Endodermal cell (in vitro differentiated cells): ENCODE results near the gene TOMM70. TPM values are rescaled to one million over a fixed set of nuclear protein-coding genes. Genes with fewer than 3 reads are reported as not detected.

Experiments
- DNase-seq: peaks from one replicate; pipeline ENCODE4 v3.0.0-alpha.2; 2017
- H3K27ac ChIP-seq: 2 replicates; pipeline ENCODE4 v1.5.1; 2013; ENCODE audit warnings: mild to moderate bottlenecking, low read depth, low read length, moderate library complexity
- H3K27me3 ChIP-seq: 2 replicates; pipeline ENCODE4 v1.6.1; 2013; ENCODE audit warnings: mild to moderate bottlenecking, low read length, moderate library complexity; ENCODE audit not compliant: insufficient read depth, control insufficient read depth, poor library complexity, severe bottlenecking
- H3K36me3 ChIP-seq: 2 replicates; pipeline ENCODE4 v1.7.0; 2013; ENCODE audit warnings: mild to moderate bottlenecking, low read length, moderate library complexity; ENCODE audit not compliant: control insufficient read depth, insufficient read depth
- H3K4me1 ChIP-seq: one replicate; pipeline ENCODE4 v1.7.0; 2013; ENCODE audit warnings: low read length; ENCODE audit not compliant: control insufficient read depth, insufficient read depth
- H3K4me3 ChIP-seq: 2 replicates; pipeline ENCODE4 v1.5.1; 2013; ENCODE audit warnings: mild to moderate bottlenecking, low read length, moderate library complexity
- H3K9ac ChIP-seq: 2 replicates; pipeline ENCODE4 v1.6.1; 2013; ENCODE audit warnings: mild to moderate bottlenecking, low read length, moderate library complexity; ENCODE audit not compliant: poor library complexity, severe bottlenecking; ENCODE audit errors: extremely low read depth
- H3K9me3 ChIP-seq: 2 replicates; pipeline ENCODE4 v1.6.1; 2013; ENCODE audit warnings: mild to moderate bottlenecking, low read length, moderate library complexity; ENCODE audit not compliant: control insufficient read depth
- H3K27ac Mint-ChIP-seq: 2 replicates; pipeline ENCODE4 v1.8.0; 2020; ENCODE audit warnings: mixed read lengths
- H3K27me3 Mint-ChIP-seq: 2 replicates; pipeline ENCODE4 v1.8.0; 2021; ENCODE audit warnings: mild to moderate bottlenecking, mixed read lengths; ENCODE audit not compliant: insufficient read depth
- H3K36me3 Mint-ChIP-seq: 2 replicates; pipeline ENCODE4 v1.8.0; 2020; ENCODE audit warnings: low read depth, mixed read lengths
- H3K4me1 Mint-ChIP-seq: 2 replicates; pipeline ENCODE4 v1.8.0; 2020; ENCODE audit warnings: mixed read lengths
- H3K4me3 Mint-ChIP-seq: 2 replicates; pipeline ENCODE4 v1.8.0; 2020; ENCODE audit warnings: mild to moderate bottlenecking, moderate library complexity, mixed read lengths
- H3K9me3 Mint-ChIP-seq: 2 replicates; pipeline ENCODE4 v1.8.0; 2020; ENCODE audit warnings: mild to moderate bottlenecking, mixed read lengths
- WGBS, 2 experiments: methylation state at CpG; one replicate each; pipeline versions ENCODE4 v1.1.5 to v1.1.7; 2013; ENCODE audit warnings: missing lambda C conversion rate in 2 of 2, mixed read lengths in 1 of 2; ENCODE audit not compliant: insufficient coverage in 1 of 2, insufficient read length in 1 of 2; 5-methylcytosine and 5-hydroxymethylcytosine counted together
- total RNA-seq, 2 donors: library from RNA; stranded (reverse); fragmentation: NEBNext Ultra II Directional in 1 of 2; extraction: Animal tissue kit (Norgen Biotek cat#: 25700) in 1 of 2; gene quantifications; 2 replicates in 1 of 2; 3 replicates in 1 of 2; pipeline ENCODE4 v1.2.1, GENCODE V29; 2021
- TF ChIP-seq, protein P1 (sequence below): fragments of 200-600 bp; sonication (generic); conservative IDR thresholded peaks from 2 replicates; pipeline ENCODE4 v1.5.0; 2021; ENCODE audit warnings: antibody characterized with exemption, mild to moderate bottlenecking

The TOMM70 gene
- total RNA-seq, 2 donors from 2014 or later = 36.0 to 43.6 TPM

DNA sequence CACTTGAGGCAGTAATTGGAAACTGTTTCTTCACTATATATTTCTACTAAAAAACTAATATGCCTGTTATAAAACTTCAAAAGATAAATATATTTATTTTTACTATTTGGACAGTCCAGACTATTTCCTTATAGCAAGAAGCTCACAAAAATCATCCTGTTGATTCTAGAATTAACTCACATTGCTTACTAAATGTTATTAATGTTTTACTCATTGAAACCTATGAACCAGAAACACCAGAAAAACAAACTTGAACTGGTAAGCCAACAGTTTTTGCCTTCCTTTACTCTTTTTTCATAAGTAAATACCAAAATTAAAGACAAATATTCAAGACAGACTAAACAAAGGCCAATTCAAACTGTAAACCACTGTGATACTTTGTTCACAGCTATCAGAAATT is 26.4 kb downstream of the TOMM70 start:
- Histone ChIP-seq H3K4me1 (no peaks in the 10 kb centered on the region), H3K27me3 (no peaks in the 10 kb centered on the region), H3K27ac (no peak overlapping the region), H3K9ac (no peak overlapping the region), H3K9me3 (no peaks in the 10 kb centered on the region), H3K4me3 (no peak overlapping the region), H3K36me3 (peaks cover 85% of the 10 kb centered on the region)
- no peaks in the 10 kb centered on the region for H3K27me3 Mint-ChIP-seq
- DNase-seq = no peak
- no peaks in the 10 kb centered on the region for H3K9me3 Mint-ChIP-seq
- no peak overlapping the region for H3K4me3 Mint-ChIP-seq
- H3K4me1 Mint-ChIP-seq = no peaks in the 10 kb centered on the region
- TF ChIP-seq, protein P1, sequence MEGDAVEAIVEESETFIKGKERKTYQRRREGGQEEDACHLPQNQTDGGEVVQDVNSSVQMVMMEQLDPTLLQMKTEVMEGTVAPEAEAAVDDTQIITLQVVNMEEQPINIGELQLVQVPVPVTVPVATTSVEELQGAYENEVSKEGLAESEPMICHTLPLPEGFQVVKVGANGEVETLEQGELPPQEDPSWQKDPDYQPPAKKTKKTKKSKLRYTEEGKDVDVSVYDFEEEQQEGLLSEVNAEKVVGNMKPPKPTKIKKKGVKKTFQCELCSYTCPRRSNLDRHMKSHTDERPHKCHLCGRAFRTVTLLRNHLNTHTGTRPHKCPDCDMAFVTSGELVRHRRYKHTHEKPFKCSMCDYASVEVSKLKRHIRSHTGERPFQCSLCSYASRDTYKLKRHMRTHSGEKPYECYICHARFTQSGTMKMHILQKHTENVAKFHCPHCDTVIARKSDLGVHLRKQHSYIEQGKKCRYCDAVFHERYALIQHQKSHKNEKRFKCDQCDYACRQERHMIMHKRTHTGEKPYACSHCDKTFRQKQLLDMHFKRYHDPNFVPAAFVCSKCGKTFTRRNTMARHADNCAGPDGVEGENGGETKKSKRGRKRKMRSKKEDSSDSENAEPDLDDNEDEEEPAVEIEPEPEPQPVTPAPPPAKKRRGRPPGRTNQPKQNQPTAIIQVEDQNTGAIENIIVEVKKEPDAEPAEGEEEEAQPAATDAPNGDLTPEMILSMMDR = no peak
- no peak overlapping the region for H3K27ac Mint-ChIP-seq
- peaks cover 61% of the 10 kb centered on the region for H3K36me3 Mint-ChIP-seq

DNA sequence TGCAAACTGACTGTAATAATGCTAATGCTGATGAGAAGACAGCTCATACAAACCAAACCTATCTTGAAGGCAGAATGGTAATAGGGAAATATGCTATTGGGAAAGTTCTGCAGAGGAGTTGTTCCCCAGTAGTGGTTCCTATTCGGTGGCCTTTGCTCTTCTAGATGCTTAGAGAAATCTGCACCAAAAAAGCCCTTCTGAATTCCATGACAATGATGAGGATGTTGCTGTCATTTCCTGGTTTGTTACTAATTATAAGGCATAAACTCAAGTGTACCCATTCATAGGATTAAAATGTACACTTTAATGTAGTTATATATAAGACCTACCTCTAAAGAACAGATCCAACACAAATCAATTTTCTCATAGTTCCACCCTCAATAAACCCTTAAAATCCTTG is 30.1 kb downstream of the TOMM70 start:
- no peak overlapping the region for H3K9ac ChIP-seq
- Mint-ChIP-seq H3K4me3 (no peak overlapping the region), H3K36me3 (peaks cover 55% of the 10 kb centered on the region), H3K9me3 (no peaks in the 10 kb centered on the region), H3K4me1 (no peaks in the 10 kb centered on the region), H3K27me3 (no peaks in the 10 kb centered on the region), H3K27ac (no peak overlapping the region)
- no peak for DNase-seq
- H3K9me3 ChIP-seq = no peaks in the 10 kb centered on the region
- 71 to 88% methylated on average over 1 of the region's 1 CpG for whole genome bisulfite sequencing, 2 experiments
- TF ChIP-seq, protein P1 = no peak
- no peak overlapping the region for H3K4me3 ChIP-seq
- peaks cover 91% of the 10 kb centered on the region for H3K36me3 ChIP-seq
- H3K27me3 ChIP-seq = no peaks in the 10 kb centered on the region
- H3K27ac ChIP-seq = no peak overlapping the region
- no peaks in the 10 kb centered on the region for H3K4me1 ChIP-seq

DNA sequence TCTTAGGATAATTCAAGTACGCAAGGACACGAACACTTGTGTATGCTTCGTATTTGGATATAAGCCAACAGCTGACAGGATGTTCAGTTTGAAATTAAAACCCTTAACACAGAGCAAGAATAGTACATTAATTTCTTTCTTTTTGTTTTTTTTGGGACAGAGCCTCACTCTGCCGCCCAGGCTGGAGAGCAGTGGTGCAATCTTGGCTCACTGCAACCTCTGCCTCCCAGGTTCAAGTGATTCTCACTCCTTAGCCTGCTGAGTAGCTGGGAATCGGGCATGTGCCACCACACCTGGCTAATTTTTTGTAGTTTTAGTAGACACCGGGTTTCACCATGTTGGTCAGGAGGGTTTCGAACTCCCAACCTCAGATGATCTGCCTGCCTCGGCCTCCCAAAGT is 32.4 kb downstream of the TOMM70 start:
- Mint-ChIP-seq H3K4me1 (no peaks in the 10 kb centered on the region), H3K36me3 (peaks cover 70% of the 10 kb centered on the region), H3K4me3 (no peak overlapping the region), H3K27me3 (no peaks in the 10 kb centered on the region), H3K9me3 (no peaks in the 10 kb centered on the region), H3K27ac (no peak overlapping the region)
- DNase-seq = no peak
- no peaks in the 10 kb centered on the region for H3K27me3 ChIP-seq
- no peak overlapping the region for H3K4me3 ChIP-seq
- H3K9ac ChIP-seq = no peak overlapping the region
- no peak overlapping the region for H3K27ac ChIP-seq
- TF ChIP-seq, protein P1 = no peak
- no peaks in the 10 kb centered on the region for H3K9me3 ChIP-seq
- 96 to 100% methylated on average over 5 to 8 of the region's 8 CpGs for WGBS, 2 experiments
- H3K36me3 ChIP-seq = peaks cover 97% of the 10 kb centered on the region
- H3K4me1 ChIP-seq = no peaks in the 10 kb centered on the region
